ENCODE results near the gene MAN1C1. TPM values are rescaled to one million over a fixed set of nuclear protein-coding genes. Genes with fewer than 3 reads are reported as not detected.

The MAN1C1 gene
- total and polyA plus RNA-seq, 2 donors (not counting 1 experiment from before 2014, with no cell fraction given), result 17.7 to 51.4 TPM

GRCh38 chr1:25679171-25679570 is 62.6 kb downstream of the MAN1C1 start:
- no peak overlapping the region for H3K9ac ChIP-seq (ENCODE audit: insufficient read depth, low read length)
- no peak overlapping the region for H3K4me2 ChIP-seq (ENCODE audit: extremely low read depth, insufficient read depth, low read length)
- H3K79me2 ChIP-seq (ENCODE audit: control insufficient read depth, insufficient read depth, low read length), result no peaks in the 10 kb centered on the region
- TF ChIP-seq CTCF (conservative IDR thresholded peaks at IDR 0.05 in 1 of 2, IDR thresholded peaks at IDR 0.05 in 1 of 2; ENCODE audit: low read depth in 1 of 2, low read length in 2 of 2), result no peak
- no peak for TF ChIP-seq EZH2 (IDR thresholded peaks at IDR 0.05; ENCODE audit: low read length, missing control alignments)
- peaks cover 4% of the 10 kb centered on the region for H3K4me1 ChIP-seq (ENCODE audit: control insufficient read depth, extremely low read depth, insufficient read depth, low read length)
- no peaks in the 10 kb centered on the region for H4K20me1 ChIP-seq (ENCODE audit: control insufficient read depth, extremely low read depth, insufficient read depth, low read length)
- no peaks in the 10 kb centered on the region for H3K9me3 ChIP-seq (ENCODE audit: control insufficient read depth, insufficient read depth, low read depth, low read length)
- no peak overlapping the region for H3K27ac ChIP-seq (ENCODE audit: insufficient read depth, low read length)
- H2AFZ ChIP-seq (ENCODE audit: low read length), result no peak overlapping the region
- no peak overlapping the region for H3K4me3 ChIP-seq (replicated peaks in 1 of 4; ENCODE audit: control extremely low read depth in 1 of 4, insufficient read depth in 1 of 4, low read depth in 3 of 4, low read length in 4 of 4)
- no peak for DNase-seq (ENCODE audit: low read depth in 2 of 2)
- H3K27me3 ChIP-seq (ENCODE audit: control insufficient read depth, insufficient read depth, low read length), result peaks cover 2% of the 10 kb centered on the region
- no peaks in the 10 kb centered on the region for H3K36me3 ChIP-seq (ENCODE audit: control insufficient read depth, insufficient read depth, low read length)

GRCh38 chr1:25680701-25681100 is 64.1 kb downstream of the MAN1C1 start:
- Histone ChIP-seq H4K20me1 (ENCODE audit: control insufficient read depth, extremely low read depth, insufficient read depth, low read length) (no peaks in the 10 kb centered on the region), H3K79me2 (ENCODE audit: control insufficient read depth, insufficient read depth, low read length) (no peaks in the 10 kb centered on the region), H3K9me3 (ENCODE audit: control insufficient read depth, insufficient read depth, low read depth, low read length) (no peaks in the 10 kb centered on the region), H3K4me1 (ENCODE audit: control insufficient read depth, extremely low read depth, insufficient read depth, low read length) (peaks cover 4% of the 10 kb centered on the region), H2AFZ (ENCODE audit: low read length) (no peak overlapping the region), H3K36me3 (ENCODE audit: control insufficient read depth, insufficient read depth, low read length) (no peaks in the 10 kb centered on the region), H3K4me3 (replicated peaks in 1 of 4; ENCODE audit: control extremely low read depth in 1 of 4, insufficient read depth in 1 of 4, low read depth in 3 of 4, low read length in 4 of 4) (no peak overlapping the region), H3K9ac (ENCODE audit: insufficient read depth, low read length) (no peak overlapping the region), H3K27me3 (ENCODE audit: control insufficient read depth, insufficient read depth, low read length) (peaks cover 2% of the 10 kb centered on the region), H3K27ac (ENCODE audit: insufficient read depth, low read length) (no peak overlapping the region), H3K4me2 (ENCODE audit: extremely low read depth, insufficient read depth, low read length) (no peak overlapping the region)
- DNase-seq (ENCODE audit: low read depth in 2 of 2), result no peak
- TF ChIP-seq CTCF (conservative IDR thresholded peaks at IDR 0.05 in 1 of 2, IDR thresholded peaks at IDR 0.05 in 1 of 2; ENCODE audit: low read depth in 1 of 2, low read length in 2 of 2) (no peak), EZH2 (IDR thresholded peaks at IDR 0.05; ENCODE audit: low read length, missing control alignments) (no peak)

- TF ChIP-seq EZH2 (IDR thresholded peaks at IDR 0.05; ENCODE audit: low read length, missing control alignments), result no peak
- TF ChIP-seq CTCF (conservative IDR thresholded peaks at IDR 0.05 in 1 of 2, IDR thresholded peaks at IDR 0.05 in 1 of 2; ENCODE audit: low read depth in 1 of 2, low read length in 2 of 2), result no peak
- DNase-seq (ENCODE audit: low read depth in 2 of 2), result no peak
- H3K4me2 ChIP-seq (ENCODE audit: extremely low read depth, insufficient read depth, low read length), result no peak overlapping the region
- no peaks in the 10 kb centered on the region for H3K9me3 ChIP-seq (ENCODE audit: control insufficient read depth, insufficient read depth, low read depth, low read length)
- no peak overlapping the region for H2AFZ ChIP-seq (ENCODE audit: low read length)
- H3K27me3 ChIP-seq (ENCODE audit: control insufficient read depth, insufficient read depth, low read length), result no peaks in the 10 kb centered on the region
- no peaks in the 10 kb centered on the region for H3K36me3 ChIP-seq (ENCODE audit: control insufficient read depth, insufficient read depth, low read length)
- H3K9ac ChIP-seq (ENCODE audit: insufficient read depth, low read length), result no peak overlapping the region
- peaks cover 4% of the 10 kb centered on the region for H3K4me1 ChIP-seq (ENCODE audit: control insufficient read depth, extremely low read depth, insufficient read depth, low read length)
- H4K20me1 ChIP-seq (ENCODE audit: control insufficient read depth, extremely low read depth, insufficient read depth, low read length), result no peaks in the 10 kb centered on the region
- no peak overlapping the region for H3K4me3 ChIP-seq (replicated peaks in 1 of 4; ENCODE audit: control extremely low read depth in 1 of 4, insufficient read depth in 1 of 4, low read depth in 3 of 4, low read length in 4 of 4)
- H3K79me2 ChIP-seq (ENCODE audit: control insufficient read depth, insufficient read depth, low read length), result no peaks in the 10 kb centered on the region
- H3K27ac ChIP-seq (ENCODE audit: insufficient read depth, low read length), result no peak overlapping the region
These were observed 65.5 kb downstream of the MAN1C1 start for GRCh38 chr1:25682059-25682601.

Measured in fibroblast of lung (primary cell).